Naive B cell (primary cell): ENCODE results near the gene ELOVL1. TPM values are rescaled to one million over a fixed set of nuclear protein-coding genes. Genes with fewer than 3 reads are reported as not detected.

Source experiments
- ATAC-seq, 2 donors: fragments of 150-1000 bp; cut with Tn5 transposase; 2 replicates each; pipeline ENCODE4 v1.10.0; 2021; ENCODE audit warnings: low read depth in 2 of 2, mild to moderate bottlenecking in 2 of 2, moderate library complexity in 2 of 2
- DNase-seq: peaks from one replicate; pipeline ENCODE4 v3.0.0; 2022
- H3K27ac Mint-ChIP-seq, 6 donors: one replicate each; pipeline ENCODE4 v1.8.0; 2020 to 2022; ENCODE audit warnings: mild to moderate bottlenecking in 6 of 6, mixed read lengths in 6 of 6, moderate library complexity in 5 of 6, inconsistent platforms in 2 of 6
- H3K27me3 Mint-ChIP-seq, 3 donors: one replicate each; pipeline ENCODE4 v1.8.0; 2021 to 2022; ENCODE audit warnings: mixed read lengths in 3 of 3, mild to moderate bottlenecking in 1 of 3
- H3K36me3 Mint-ChIP-seq, 2 donors: one replicate each; pipeline ENCODE4 v1.8.0; 2020 to 2022; ENCODE audit warnings: mixed read lengths in 2 of 2, inconsistent platforms in 1 of 2, mild to moderate bottlenecking in 1 of 2
- H3K4me1 Mint-ChIP-seq, 3 donors: one replicate each; pipeline ENCODE4 v1.8.0; 2020 to 2022; ENCODE audit warnings: mixed read lengths in 3 of 3, inconsistent platforms in 1 of 3, mild to moderate bottlenecking in 1 of 3, moderate library complexity in 1 of 3
- H3K4me3 Mint-ChIP-seq, 8 donors: one replicate each; pipeline ENCODE4 v1.8.0; 2020 to 2022; ENCODE audit warnings: mild to moderate bottlenecking in 8 of 8, mixed read lengths in 8 of 8, moderate library complexity in 8 of 8, inconsistent platforms in 2 of 8
- H3K9me3 Mint-ChIP-seq, 7 donors: one replicate each; pipeline ENCODE4 v1.8.0; 2020 to 2022; ENCODE audit warnings: mixed read lengths in 7 of 7, mild to moderate bottlenecking in 5 of 7, inconsistent platforms in 2 of 7, moderate library complexity in 1 of 7
- polyA plus RNA-seq, 6 donors: library from polyadenylated mRNA; unstranded; fragments of 300-500 nt; fragmentation: Illumina TruSeq; gene quantifications; one replicate each; pipeline ENCODE4 v1.2.3, GENCODE V29; 2021; ENCODE audit warnings: low read depth in 6 of 6

The ELOVL1 gene
- polyA plus RNA-seq, 6 donors from 2014 or later: 55.8 to 91.0 (median 69.4) TPM

GRCh38 chr1:43358746-43359693 lies 8.8 kb downstream of the ELOVL1 start, which contains the start of gene CDC20:
TSS of gene CDC20 (plus strand) at chr1:43358981. CDS start at chr1:43359216, 235 bp downstream.
- Mint-ChIP-seq H3K27ac (peak within 1 kb of the TSS; percentile 64 to 94 (median 88)), H3K9me3 (no peaks in the 10 kb centered on the region), H3K27me3 (no peaks in the 10 kb centered on the region), H3K36me3 (peaks cover 3 to 16% of the 10 kb centered on the region in 2 donors), H3K4me3 (peak within 1 kb of the TSS; percentile 80 to 96 (median 93)), H3K4me1 (peaks cover 13 to 26% (median 21%) of the 10 kb centered on the region in 3 donors)
- peak; percentile 96 for DNase-seq
- ATAC-seq: peak; percentile 98 to 99

- Mint-ChIP-seq H3K27ac (peak overlapping the region in 5 of 6 donors; percentile 49 to 92 (median 88)), H3K9me3 (no peaks in the 10 kb centered on the region), H3K36me3 (peaks cover 0 to 11% of the 10 kb centered on the region in 2 donors), H3K4me1 (peaks cover 13 to 22% (median 20%) of the 10 kb centered on the region in 3 donors), H3K4me3 (peak overlapping the region; percentile 80 to 96 (median 93)), H3K27me3 (no peaks in the 10 kb centered on the region)
- ATAC-seq (peak; percentile 13 to 20), DNase-seq (peak; percentile 12)
These were observed 9.6 kb downstream of the ELOVL1 start for GRCh38 chr1:43358121-43358745.

DNA sequence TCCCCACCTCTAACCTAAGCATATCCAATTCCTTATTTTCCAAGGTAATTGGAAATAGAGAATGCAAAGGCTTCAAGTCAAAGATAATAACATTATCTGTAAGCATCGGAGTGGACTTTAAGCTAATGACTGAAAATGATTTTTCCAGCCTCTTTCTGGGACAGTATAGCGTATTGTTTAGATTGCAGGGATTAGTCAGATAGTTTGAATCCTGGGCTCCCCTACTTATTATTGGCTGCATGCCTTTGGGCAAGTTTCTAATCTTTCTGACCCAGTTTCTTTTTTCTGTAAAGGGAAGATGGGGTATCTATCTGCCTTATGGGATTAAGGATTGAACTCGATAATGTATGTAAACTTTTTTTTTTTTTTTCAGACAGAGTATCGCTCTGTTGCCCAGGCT lies 10.6 kb downstream of the ELOVL1 start:
- peaks cover 0 to 11% of the 10 kb centered on the region in 2 donors for H3K36me3 Mint-ChIP-seq
- no peak for DNase-seq
- H3K4me3 Mint-ChIP-seq: peak overlapping the region in 5 of 8 donors; percentile 20 to 96 (median 47)
- H3K9me3 Mint-ChIP-seq: no peaks in the 10 kb centered on the region
- H3K4me1 Mint-ChIP-seq: peaks cover 13 to 22% (median 20%) of the 10 kb centered on the region in 3 donors
- no peak for ATAC-seq
- no peaks in the 10 kb centered on the region for H3K27me3 Mint-ChIP-seq
- H3K27ac Mint-ChIP-seq: no peak overlapping the region

DNA sequence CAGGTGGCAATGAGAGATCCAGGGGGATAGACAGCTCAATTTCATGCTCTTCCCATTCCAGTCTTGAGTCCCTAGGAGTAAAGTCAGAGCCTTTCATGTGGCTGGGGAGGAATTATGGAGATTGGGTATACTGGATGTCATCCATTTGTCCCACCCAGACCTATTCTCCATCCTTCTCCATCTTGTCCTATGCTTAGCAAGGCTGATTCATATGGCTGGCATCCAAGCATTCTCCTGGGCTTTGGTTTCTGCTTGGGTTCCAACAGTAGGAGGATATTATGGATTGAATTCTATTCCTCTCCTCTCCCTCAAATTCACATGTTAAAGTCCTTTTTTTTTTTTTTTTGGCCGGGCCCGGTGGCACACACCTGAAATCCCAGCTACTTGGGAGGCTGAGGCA lies 12.9 kb downstream of the ELOVL1 start:
- Mint-ChIP-seq H3K27me3 (no peaks in the 10 kb centered on the region), H3K27ac (peak overlapping the region in 1 of 6 donors; percentile 31), H3K4me3 (no peak overlapping the region), H3K4me1 (peaks cover 17 to 21% (median 18%) of the 10 kb centered on the region in 3 donors), H3K36me3 (no peaks in the 10 kb centered on the region), H3K9me3 (no peaks in the 10 kb centered on the region)
- DNase-seq (no peak), ATAC-seq (no peak)

DNA sequence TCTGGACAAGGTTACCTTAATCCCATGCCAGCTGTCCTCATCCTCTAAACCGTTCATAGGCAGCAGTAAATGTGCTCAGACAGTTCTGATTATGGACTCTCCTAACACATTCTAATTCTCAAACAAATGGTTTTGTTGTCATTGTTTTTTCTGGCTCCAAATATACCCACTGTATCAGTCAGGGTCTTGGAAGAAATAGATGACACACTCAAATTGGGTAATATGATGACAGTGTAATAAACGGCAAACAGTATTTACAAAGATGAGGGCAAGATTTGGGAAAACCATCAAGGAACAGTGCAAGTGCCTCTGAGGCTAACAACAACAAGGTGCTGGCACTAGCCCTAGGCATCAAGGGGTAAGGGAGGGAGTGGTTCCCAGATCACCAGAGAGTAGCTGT lies 13.3 kb downstream of the ELOVL1 start:
- ATAC-seq: no peak
- H3K4me1 Mint-ChIP-seq: peaks cover 18 to 20% (median 19%) of the 10 kb centered on the region in 3 donors
- peak overlapping the region in 1 of 6 donors; percentile 31 for H3K27ac Mint-ChIP-seq
- no peaks in the 10 kb centered on the region for H3K27me3 Mint-ChIP-seq
- DNase-seq: no peak
- no peaks in the 10 kb centered on the region for H3K36me3 Mint-ChIP-seq
- no peaks in the 10 kb centered on the region for H3K9me3 Mint-ChIP-seq
- H3K4me3 Mint-ChIP-seq: no peak overlapping the region

DNA sequence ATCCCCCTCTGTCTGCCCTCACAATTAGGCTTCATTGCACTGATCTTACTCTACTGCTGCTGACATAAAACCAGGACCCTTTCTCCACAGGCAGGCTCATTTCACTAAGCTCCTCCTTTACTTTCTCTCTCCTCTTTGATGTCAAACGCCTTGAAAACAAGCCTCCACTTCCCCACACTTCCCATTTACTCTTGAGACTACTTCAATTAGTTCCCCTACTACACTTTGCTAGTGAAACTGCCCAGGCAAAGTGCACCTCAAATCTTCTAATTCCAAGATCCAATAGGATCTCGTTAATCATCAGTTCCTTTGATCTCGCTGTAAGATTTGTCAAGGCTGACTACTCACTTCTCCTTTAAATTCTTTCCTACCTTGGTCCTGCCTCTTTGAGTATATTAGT lies 14.9 kb downstream of the ELOVL1 start:
- Mint-ChIP-seq H3K27me3 (no peaks in the 10 kb centered on the region), H3K4me3 (peak overlapping the region in 1 of 8 donors; percentile 16), H3K9me3 (no peaks in the 10 kb centered on the region), H3K4me1 (peaks cover 7 to 18% (median 10%) of the 10 kb centered on the region in 3 donors), H3K27ac (peak overlapping the region in 3 of 6 donors; percentile 65 to 93 (median 74)), H3K36me3 (no peaks in the 10 kb centered on the region)
- DNase-seq (no peak), ATAC-seq (no peak)

DNA sequence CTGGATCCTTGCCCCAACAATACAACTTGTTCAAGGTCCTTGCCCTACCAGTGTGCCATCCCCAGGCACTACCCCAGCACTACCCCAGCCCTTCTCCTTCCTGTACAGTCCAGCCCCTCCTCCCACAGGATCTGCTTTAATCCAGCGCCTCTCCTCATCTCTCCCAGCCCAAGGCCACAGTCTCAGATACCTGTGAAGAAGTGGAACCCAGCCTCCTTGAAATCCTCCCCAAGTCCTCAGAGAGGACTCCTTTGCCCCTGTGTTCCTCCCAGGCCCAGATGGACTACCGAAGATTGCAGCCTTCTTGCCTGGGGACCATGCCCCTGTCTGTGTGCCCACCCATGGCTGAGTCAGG lies 15.5 kb downstream of the ELOVL1 start:
- Mint-ChIP-seq H3K36me3 (no peaks in the 10 kb centered on the region), H3K4me1 (peaks cover 7 to 19% (median 7%) of the 10 kb centered on the region in 3 donors), H3K27me3 (no peaks in the 10 kb centered on the region), H3K9me3 (no peaks in the 10 kb centered on the region), H3K4me3 (no peak overlapping the region), H3K27ac (peak overlapping the region in 4 of 6 donors; percentile 6 to 93 (median 73))
- ATAC-seq: no peak
- no peak for DNase-seq

DNA sequence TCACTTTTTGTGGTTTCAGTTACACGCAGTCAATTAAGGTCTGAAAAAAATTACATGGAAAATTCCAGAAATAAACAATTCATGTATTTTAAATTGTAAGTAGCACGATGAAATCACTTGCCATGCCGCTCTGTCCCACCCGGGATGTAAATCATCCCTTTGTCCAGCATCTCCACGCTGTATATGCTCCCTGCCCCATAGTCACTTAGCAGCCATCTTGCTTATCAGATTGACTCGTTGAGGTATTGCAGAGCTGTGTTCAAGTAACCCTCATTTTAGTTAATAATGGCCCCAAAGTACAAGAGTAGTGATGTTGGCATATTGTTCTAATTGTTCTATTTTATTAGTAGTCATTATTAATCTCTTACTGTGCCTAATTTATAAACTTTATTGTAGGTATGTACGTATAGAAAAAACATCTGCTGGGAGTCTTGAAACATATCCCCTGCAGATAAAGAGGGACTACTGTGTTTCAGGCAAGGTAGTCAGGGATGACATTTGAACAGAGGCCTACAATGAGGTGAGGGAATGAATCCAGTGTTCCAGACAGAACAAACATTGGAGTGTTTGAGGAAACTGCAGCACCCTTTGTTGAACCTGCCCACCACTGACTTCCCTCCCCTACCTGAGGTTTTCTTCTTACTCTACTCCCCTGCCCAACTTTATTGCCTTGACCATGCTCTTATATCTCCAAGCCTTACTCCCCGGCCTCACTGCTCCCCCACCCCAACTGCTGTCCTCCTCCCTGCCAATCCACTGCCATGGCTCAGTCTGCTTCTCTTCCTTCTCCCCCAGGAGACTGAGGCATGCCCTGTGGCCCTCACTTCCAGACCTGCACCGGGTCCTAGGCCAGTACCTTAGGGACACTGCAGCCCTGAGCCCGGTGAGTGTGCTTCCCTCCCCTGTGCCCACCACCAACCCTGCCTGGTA lies 16.1 kb downstream of the ELOVL1 start:
- ATAC-seq (no peak), DNase-seq (no peak)
- H3K36me3 Mint-ChIP-seq: no peaks in the 10 kb centered on the region
- H3K9me3 Mint-ChIP-seq: no peaks in the 10 kb centered on the region
- peak overlapping the region in 1 of 8 donors; percentile 55 for H3K4me3 Mint-ChIP-seq
- H3K27ac Mint-ChIP-seq: peak overlapping the region in 4 of 6 donors; percentile 31 to 93 (median 83)
- H3K27me3 Mint-ChIP-seq: no peaks in the 10 kb centered on the region
- peaks cover 7 to 19% (median 7%) of the 10 kb centered on the region in 3 donors for H3K4me1 Mint-ChIP-seq

DNA sequence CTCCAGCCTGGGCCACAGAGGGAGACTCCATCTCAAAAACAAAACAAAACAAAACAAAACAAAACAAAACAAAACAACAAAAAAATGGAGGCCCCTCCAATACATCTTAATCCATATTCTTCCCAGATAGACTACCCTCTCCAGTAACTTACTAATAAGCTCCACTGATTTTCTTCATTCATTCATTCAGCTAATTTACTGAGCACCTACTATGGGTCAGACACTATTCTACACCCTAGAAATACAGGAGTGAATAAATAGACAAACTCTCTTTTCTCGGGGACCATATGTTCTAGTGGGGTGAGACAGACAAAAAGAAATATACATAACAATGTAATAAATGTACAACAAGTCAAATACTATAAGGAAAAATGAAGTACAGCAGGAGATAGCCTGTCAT lies 16.8 kb downstream of the ELOVL1 start:
- Mint-ChIP-seq H3K27ac (peak overlapping the region in 4 of 6 donors; percentile 3 to 93 (median 50)), H3K27me3 (no peaks in the 10 kb centered on the region), H3K9me3 (no peaks in the 10 kb centered on the region), H3K4me1 (peaks cover 7 to 19% (median 7%) of the 10 kb centered on the region in 3 donors), H3K4me3 (peak overlapping the region in 2 of 8 donors; percentile 1 to 55), H3K36me3 (no peaks in the 10 kb centered on the region)
- no peak for ATAC-seq
- no peak for DNase-seq

GRCh38 chr1:43349594-43350306 lies 18.1 kb downstream of the ELOVL1 start:
- peak overlapping the region; percentile 89 to 97 (median 92) for H3K27ac Mint-ChIP-seq
- H3K4me1 Mint-ChIP-seq: peaks cover 7 to 19% (median 7%) of the 10 kb centered on the region in 3 donors
- H3K27me3 Mint-ChIP-seq: no peaks in the 10 kb centered on the region
- DNase-seq (no peak), ATAC-seq (no peak)
- peak overlapping the region; percentile 64 to 94 (median 87) for H3K4me3 Mint-ChIP-seq
- H3K9me3 Mint-ChIP-seq: no peaks in the 10 kb centered on the region
- no peaks in the 10 kb centered on the region for H3K36me3 Mint-ChIP-seq

GRCh38 chr1:43348809-43349593 lies 18.8 kb downstream of the ELOVL1 start:
- Mint-ChIP-seq H3K27ac (peak overlapping the region; percentile 89 to 97 (median 92)), H3K27me3 (no peaks in the 10 kb centered on the region), H3K4me1 (peaks cover 7 to 19% (median 7%) of the 10 kb centered on the region in 3 donors), H3K4me3 (peak overlapping the region; percentile 64 to 94 (median 87)), H3K36me3 (no peaks in the 10 kb centered on the region), H3K9me3 (no peaks in the 10 kb centered on the region)
- ATAC-seq: peak; percentile 91 to 93
- DNase-seq: peak; percentile 77
